Ramos (cell line): ENCODE results near the gene MORN1.

Experiments
- in situ Hi-C: fragments of 300-500 bp; cut with MboI; formaldehyde crosslinking; loops from one replicate; pipeline ENCODE4 v1.14.3; 2022; ENCODE audit warnings: low sequenced_read_pairs; ENCODE audit not compliant: unreplicated experiment

Gene MORN1

DNA sequence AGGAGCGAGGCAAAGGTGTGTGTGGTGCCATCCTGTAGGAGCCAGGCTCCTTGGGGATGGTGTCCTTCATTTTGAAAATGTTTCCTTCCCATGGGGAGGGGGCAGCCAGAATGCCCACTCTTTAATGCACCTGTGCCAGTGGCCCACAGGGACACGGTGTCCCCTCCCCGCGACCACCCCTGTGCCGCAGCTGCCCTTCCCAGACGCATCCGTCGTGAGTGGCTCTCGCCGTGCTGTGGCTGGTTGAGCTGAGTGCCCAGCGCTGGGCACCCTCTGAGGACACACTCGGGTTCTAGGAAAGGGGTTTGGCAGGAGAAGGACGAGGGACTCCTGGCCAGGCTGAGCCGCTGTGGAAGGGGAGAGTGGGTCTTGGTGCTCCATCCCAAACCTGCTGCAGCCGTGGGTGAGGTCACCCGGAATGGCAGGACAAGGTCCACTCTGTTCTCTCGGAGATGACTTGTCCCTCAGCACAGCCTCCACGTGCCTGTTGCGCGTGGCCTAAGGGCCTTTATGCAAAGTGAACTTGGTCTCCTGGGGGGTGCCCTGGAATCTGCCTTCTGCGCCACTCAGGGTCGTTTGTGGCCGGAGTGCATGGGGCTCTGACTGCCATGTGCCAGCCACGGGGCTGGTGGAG, 88.9 kb downstream of the MORN1 start:
- in situ Hi-C loops: no loop called here

DNA sequence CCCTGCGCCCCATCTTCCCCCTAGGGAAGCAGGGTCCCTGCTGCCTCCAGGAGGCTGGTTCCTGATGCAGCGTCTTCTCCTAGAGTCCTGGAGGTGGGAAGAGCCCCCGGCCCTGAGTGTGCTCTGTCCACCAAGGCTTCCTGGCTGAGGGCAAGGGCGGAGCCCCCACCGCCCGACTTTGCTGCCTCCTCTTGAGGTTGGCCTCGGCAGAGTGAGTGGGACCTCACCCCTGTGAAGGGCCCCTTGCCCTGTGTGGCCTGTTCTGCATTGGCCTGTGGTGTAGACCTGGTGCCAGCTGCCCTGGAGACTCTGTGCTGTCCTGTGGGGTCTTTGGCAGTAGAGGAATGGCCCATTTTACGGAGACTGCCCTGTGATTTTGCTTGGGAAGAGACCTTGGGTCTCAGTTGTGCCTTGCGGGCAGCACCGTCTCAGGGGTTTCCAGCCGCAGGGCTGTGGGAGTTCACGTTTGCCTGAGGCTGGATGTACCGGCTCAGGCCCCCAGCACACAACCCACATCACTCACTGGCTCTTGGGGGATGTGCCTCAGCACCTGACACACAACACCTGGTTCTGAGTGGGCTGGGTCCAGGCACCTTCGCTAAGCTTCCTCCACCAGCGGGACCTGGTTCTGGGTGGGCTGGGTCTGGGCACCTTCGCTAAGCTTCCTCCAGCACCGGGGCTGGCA, 89.6 kb downstream of the MORN1 start:
- in situ Hi-C loops: no loop called here

DNA sequence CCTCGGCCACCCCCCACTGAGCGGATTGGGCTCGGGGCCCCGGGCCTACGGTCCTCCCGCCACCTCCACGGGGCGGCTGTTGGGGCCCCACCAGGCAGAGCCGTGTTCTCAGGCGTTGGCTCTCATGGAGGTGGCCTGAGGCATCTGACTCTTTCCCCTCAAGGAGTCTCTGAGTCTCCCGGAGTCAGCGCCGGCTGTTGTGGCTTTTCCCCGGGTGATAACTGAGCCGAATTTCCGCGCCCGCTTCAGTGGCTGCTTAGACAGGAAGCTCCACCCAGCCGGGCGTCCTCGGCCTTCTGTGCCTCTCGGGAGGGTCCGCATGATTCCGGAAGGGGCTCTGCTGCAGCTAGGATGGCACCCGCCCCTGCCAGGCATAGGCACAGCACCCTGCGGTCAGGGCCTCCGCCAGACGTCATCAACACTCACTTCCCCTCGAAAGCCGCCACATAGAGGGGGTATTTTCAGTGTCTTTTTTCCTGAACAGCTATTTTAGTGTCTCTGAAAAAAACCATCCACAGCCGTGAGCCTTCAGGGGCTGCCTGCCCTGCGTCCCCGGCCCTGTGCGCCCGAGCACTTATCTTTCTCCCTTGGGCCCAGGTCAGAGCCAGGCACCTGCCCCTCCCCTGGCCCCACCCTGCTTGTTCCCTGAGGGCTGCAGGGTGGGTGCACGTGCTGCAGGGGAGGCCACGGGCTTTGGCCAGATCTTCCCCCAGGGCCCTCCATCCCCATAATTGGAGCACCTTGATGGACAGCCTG, 90.3 kb downstream of the MORN1 start:
- in situ Hi-C loops: no loop called here

DNA sequence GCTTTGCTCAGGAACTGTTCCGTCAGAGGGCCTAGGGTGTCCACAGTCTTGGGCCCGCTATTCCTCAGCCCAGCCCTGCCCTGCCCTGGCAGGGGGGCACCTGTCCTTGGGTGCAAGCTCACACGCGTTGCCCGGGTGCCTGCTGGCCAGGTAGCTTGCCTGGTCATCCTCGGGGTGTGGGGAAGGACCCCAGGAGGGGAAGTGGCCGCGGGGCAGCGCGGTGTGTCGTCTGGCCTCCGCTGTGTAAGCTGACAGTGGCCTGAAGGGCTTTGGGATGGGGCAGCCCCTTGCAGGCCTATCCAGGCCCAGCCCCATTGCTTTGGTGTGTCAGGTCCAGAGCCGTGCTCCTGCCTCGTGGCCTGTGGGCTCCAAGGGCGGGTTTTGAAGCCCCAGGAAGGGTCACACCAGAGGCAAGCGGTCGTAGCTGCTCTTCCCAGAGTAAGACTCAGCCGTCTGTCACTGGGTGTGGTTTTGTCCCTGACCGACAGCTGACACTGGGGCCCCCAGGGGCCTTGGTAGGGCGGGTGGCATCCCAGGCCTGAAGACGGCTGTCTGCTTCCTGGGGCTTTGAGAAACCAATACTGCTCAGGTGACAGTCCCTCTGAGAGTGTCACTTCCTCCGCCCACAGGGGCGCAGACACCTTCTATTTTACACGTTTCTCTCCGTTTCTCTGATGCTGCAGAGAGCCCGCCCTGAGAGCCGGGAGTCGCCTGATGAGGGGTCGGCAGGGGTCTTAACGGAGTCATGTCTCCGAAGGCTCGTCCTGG, 91.2 kb downstream of the MORN1 start:
- in situ Hi-C loops: no loop called here

DNA sequence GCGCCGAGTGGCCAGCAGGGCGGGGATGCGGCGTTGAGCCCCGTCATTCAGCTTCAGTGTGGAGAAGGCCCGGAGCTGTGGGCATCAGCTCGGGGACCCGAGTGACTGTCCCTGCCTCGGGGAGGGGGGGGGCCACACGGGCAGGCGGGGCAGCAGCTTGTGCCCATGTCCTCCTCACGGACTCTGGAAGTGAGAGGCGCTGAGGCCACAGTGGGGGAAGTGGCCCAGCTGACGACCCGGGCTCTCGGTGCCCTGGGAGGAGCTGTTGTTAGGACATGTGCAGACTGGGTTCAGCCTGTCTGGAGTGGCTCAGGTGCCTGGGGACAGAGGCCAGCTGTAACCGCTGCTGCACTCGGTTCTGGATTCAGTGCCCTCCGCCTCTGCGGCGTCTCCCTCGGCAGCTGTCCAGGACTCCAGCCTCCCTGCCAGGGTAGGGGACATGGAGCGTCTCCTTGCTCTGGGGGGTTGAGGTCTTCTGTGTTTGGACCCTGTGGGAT, 92.2 kb downstream of the MORN1 start:
- in situ Hi-C loops: loop anchor here (5.0 kb wide), 1 partner anchor 52 kb away; no protein-coding TSS in a partner anchor

DNA sequence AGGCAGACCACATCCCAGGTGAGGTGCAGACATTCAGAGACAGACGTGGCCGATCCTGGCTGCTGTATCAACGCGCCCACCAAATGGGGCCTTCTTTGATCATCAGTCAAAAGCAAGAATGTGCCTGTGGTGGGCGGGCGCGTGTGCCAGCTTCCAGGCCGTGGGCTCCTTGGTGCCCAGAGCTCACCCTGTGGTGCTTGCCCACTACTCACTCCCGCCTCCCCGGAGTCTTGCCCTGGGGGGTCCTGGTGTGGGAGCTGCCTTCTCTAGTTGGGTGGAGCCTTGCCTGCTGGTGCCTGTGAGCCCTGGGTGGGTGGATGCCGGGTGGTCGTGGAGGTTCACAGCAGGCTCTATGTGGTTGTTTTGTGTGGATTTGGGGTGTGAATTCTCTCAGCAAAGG, 92.7 kb downstream of the MORN1 start:
- in situ Hi-C loops: loop anchor here (5.0 kb wide), 1 partner anchor 51 kb away; no protein-coding TSS in a partner anchor

DNA sequence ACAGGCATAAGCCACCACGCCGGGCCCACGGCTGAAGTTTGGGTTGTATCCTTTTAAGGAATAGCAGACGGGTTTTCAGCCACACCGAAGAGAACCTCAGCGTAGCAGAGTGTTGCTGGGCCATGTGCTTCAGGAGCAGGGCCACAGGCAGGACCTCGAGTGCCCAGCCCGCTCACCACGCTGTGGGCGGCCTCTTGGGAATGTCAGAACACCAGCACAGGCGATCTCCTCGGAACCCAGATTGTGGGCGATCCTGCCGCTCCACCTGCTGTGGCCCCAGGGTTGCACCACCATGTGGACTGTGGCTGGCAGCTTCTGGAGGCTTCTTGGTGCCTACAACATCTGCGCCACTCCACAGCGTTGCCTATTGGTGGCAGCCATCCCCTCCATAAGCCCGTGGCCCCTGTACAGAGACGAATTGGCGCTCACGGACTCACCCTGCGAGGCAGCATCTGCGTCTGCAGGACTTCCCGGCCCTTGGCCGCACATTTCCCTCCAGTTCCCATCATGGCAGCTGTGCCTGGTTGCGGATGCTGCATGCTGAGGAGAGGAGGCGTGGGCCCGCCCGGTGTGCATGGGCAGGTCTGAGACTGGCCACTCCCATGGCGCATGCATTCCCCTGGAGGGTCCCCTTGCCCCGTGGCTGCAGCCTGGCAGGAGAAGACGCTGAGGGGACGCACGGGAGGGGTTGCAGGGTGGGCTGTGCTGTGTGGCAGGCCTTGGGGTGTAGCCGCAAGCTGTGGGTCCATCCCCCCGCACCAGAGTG, 93.9 kb downstream of the MORN1 start:
- in situ Hi-C loops: loop anchor here (5.0 kb wide), 1 partner anchor 50 kb away; no protein-coding TSS in a partner anchor

DNA sequence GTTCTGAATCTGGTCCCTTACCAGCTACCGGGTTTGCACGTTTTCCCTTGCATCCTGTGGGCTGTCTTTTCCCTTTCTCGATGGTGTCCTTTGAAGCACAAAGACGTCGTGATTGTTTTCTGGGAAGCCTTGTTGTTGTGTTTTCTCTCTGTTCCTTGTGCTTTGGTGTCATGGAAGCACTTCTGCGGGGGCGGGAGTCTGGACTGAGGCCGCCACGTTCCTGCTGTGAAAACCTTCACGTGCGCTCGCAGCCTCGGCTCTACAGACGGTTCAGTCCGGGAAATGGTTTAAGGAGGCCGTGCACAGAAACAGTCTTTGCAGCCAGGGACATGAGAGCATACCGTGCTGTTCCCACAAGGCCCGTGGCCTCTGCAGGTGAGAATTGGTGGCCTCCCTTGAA, 94.7 kb downstream of the MORN1 start:
- in situ Hi-C loops: loop anchor here (5.0 kb wide), 1 partner anchor 49 kb away; no protein-coding TSS in a partner anchor

DNA sequence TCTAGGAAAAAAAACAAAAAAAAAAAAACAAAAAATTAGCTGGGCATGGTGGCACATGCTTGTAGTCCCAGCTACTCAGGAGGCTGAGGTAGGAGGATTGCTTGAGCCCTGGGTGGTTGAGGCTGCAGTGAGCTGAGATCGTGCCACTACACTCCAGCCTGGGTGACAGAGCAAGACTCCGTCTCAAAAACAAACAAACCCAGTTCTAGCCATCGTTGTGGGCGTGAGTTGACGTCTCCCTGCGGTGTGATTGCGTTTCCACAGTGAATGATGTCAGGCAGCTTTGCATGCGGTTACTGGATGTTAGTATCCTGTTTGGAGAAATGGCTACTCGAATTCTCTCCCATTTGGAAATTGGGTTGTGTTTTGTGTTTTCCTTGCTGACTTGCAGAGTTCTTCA, 95.1 kb downstream of the MORN1 start:
- in situ Hi-C loops: loop anchor here (5.0 kb wide), 1 partner anchor 49 kb away; no protein-coding TSS in a partner anchor

DNA sequence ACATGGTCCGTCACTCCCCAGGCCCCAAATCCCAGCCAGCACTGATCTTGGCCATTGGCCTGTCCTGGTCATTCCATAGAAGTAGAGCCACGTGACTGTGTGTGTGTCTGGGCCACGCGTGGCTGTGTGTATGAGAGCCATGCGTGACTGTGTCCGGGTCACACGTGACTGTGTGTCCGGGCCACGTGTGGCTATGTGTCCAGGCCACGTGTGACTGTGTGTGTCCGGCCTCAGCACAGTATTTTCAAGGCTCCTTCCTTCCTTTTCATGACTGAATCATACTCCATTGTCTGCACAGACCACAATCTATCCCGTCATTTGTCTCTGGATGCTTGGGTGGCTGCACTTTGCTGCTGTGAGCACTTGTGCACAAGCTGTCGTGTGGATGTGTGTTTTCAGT, 95.8 kb downstream of the MORN1 start:
- in situ Hi-C loops: loop anchor here (5.0 kb wide), 1 partner anchor 48 kb away; no protein-coding TSS in a partner anchor

DNA sequence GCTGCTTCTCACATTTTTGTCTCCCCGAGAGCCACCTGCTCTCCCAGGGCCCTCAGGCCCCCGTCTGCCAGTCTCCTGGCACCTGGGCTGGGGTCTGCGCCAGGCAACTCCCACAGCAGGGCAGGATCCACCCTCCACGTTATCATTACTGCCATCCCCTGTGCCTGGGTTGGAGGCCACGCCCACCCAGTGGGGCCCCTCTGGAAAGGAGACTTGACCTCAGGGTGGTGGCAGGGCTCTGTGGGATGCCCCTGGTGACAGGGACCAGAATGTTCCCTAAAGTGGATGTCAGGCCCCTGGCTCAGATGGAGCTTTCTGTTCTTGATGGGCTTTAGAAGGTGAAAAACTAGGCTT, 96.7 kb downstream of the MORN1 start:
- in situ Hi-C loops: loop anchor here (5.0 kb wide), 1 partner anchor 47 kb away; no protein-coding TSS in a partner anchor

DNA sequence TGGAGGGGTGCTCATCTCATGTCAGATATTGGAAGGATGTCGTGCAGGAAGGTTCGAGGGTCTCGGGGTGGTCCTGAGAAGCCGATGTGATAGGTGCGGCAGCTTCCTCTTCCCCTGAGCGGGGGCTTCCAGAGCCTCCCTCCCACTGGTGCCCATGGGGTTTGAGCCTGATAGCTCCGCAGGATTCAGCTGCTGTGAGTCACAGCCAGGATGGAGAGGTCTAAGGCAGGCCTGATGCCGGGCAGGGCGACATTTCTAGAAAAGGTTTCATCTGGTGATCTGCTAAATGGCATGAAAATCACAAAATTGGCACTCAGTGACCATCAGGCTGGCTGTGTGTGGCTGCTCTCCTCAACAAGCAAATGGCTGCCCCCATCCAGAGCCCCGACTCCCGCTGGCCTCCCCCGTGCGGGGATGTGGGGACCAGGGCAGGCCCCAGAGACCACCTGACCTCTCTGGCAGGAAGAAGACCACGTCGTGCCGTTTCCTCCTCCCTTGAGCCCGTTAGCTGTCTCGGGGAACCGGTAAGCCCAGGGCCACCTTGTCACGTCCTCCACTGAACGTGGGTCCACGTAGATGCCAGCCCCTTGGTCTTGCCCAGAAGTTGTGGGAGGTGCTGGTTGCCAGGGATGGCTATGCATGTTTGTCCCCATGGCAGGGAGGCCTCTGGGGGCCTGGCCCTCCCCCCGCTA, 97.2 kb downstream of the MORN1 start:
- in situ Hi-C loops: no loop called here

DNA sequence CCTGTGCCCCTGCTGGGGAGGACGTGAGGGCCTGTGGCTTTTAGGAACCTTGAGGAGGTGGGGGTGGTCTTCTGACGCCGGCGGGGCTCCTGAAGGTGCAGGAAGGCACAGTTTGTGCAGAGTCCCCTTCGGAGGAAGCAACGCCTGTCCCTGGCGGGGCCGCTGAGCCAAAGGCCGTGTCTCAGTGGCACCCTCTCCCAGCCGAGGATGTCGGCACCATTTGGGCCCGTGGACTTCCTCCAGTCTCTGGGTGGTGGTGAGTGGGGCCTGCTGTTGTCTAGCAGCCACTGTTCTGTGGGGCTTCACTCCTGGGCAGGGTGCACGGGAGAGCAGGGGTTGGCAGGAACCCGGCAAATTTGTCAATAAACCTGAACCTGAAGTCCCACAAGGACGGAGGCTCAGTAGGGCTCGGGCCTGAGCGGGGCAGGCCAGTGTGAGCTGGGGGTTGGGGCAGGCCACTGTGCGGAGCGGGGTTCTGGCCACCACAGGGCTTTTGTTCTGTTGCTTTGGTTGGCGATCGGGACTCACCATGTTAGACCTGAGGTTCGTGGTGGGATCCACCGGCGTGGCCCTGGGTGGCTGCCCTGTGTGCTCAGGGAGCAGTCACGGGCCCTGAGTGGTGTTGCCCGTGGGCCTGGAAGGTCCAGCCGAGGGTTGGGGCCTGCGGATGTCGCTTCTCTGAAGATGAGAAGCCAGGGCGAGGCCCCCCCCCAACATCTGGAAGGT, 98.5 kb downstream of the MORN1 start:
- in situ Hi-C loops: no loop called here

DNA sequence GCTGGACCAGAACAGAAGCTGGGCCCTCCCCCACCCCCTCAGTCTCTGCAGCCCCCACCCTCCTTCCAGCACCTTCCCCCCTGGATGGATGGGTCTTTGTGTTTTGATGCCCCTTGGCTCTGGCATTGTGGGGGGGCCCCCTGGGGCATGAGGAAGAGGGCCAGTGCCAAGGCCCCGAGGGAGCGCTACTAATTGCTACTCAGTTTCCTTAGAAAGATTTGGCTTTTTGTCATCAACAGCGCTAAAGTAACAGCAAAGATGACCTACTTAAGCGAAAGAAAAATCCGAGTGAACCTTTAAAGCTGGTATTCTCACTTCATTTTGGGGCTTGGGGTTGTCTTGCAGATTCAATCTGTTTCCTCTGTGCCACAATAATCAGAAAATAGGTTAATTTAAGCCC, 99.8 kb downstream of the MORN1 start:
- in situ Hi-C loops: no loop called here

DNA sequence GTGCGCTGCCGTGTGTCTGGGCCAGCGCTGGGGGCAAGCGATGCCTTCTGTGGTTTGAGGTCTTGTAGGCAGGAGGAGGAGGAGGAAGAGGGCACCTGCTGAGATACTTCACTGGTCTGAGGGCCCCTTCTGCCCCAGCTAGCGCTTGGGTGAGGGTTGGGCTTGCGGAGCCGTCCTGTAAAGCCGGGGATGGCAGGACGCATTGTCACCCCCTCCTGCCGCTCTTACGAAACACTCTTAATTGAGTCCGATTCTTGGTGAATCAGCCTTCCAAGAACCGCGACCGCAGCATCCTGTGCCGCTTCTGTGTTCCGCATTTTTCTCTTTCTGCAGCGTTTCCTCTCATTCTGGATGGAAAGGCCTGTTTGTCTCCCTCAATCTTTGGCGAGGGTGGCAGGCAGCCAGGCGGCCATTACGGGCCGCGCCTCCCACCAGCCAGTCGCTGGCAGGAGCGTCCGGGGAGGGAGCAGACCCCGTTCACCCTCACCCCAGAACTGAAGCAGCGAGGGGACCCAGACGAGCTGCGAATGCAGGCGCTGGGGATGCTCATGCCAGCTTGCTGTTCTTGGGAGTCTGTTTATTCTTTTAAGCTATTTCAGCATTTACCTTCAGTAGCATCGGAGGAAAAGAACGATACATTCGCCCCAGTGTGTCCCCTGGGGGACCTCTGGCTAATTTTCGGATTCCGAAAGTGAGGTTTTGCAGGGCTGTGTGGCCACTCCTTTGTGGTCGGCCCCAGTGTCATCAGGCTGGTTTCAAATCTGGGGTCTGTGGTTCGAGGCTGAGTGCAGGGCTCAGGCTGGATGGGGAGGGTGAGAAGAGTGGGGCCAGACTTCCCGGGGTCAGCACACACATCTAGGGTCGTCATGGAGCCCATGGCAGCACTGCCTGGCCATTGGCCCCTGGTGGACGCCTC, 100.5 kb downstream of the MORN1 start:
- in situ Hi-C loops: no loop called here

DNA sequence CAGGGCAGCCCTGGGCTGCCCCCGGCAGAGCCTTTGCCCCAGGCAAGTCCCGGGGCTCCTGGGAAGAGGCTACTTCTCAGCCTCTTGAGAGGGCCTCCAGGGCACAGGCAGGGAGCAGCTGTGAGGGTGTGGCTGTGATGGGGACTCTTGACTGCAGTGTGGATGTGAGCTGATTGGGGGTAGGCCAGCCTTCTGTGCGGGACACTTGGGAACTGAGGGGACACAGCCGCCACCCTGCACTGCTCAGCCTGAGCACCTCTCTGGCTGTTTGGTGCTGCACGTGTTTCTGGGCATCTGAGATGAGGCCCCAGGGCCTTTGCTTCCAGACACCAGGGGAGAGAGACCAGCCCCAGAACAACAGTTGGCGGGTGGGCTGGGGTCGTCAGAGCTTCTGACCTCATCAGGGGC, 101.2 kb downstream of the MORN1 start:
- in situ Hi-C loops: no loop called here

DNA sequence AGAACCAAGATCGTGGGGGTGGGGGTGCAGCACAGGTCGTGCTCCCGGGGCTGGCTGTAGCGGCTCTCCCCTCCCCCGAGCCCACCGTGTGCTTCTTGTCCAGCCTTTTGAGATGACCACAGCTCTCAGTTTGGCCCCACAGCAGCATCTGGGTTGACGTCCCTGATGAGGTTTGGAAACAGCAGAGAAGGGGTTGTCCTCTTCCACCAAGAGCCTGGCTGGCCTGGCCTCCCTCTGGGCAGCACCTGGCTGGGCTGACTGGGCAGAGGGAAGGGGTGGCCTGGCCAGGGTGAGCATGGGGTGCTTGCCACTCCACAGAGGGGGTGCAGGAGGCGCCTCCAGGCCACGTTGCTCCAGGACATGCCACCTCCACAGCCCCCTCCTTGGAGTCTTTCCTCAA, 101.7 kb downstream of the MORN1 start:
- in situ Hi-C loops: no loop called here
